Colonic mucosa (tissue), 4 donors: Measurements from ENCODE around the gene MBTD1. TPM values are rescaled to one million over a fixed set of nuclear protein-coding genes. Genes with fewer than 3 reads are reported as not detected.

Experiments used
- DNase-seq: peaks from one replicate; pipeline ENCODE4 v3.0.0-alpha.2; 2020
- H3K27ac ChIP-seq: fragments of 200-600 bp; one replicate; pipeline ENCODE4 v1.8.0; 2021
- H3K27me3 ChIP-seq: fragments of 200-600 bp; one replicate; pipeline ENCODE4 v1.8.0; 2021
- H3K36me3 ChIP-seq: fragments of 200-600 bp; one replicate; pipeline ENCODE4 v1.8.0; 2021
- H3K4me1 ChIP-seq: fragments of 200-600 bp; one replicate; pipeline ENCODE4 v1.8.0; 2021; ENCODE audit warnings: mild to moderate bottlenecking
- H3K4me3 ChIP-seq: fragments of 200-600 bp; one replicate; pipeline ENCODE4 v1.8.0; 2021
- H3K9ac ChIP-seq, 2 donors: one replicate each; pipeline ENCODE4 v1.7.0; 2013; ENCODE audit warnings: control low read depth in 2 of 2, low read depth in 2 of 2, low read length in 2 of 2
- H3K9me3 ChIP-seq: fragments of 200-600 bp; one replicate; pipeline ENCODE4 v1.8.0; 2021
- CTCF ChIP-seq: fragments of 200-600 bp; IDR thresholded peaks from one replicate; pipeline ENCODE4 v1.8.0; 2022; ENCODE audit warnings: antibody characterized with exemption, mild to moderate bottlenecking
- intact Hi-C: fragments of 100-400 bp; cut with DNase I; formaldehyde crosslinking; loops from one replicate; pipeline ENCODE4 v1.14.1; 2022
- total RNA-seq, 2 donors: library from RNA; stranded (reverse); fragmentation: NEBNext Ultra II Directional in 1 of 2; extraction: Animal tissue kit (Norgen Biotek cat#: 25700) in 1 of 2; gene quantifications; one replicate each; pipeline ENCODE4 v1.2.1, GENCODE V29; 2021
- donor health status: healthy.
- donor health status: DM: no; HTN: no; CAD: no.
- donor health status: DM: no; HTN: no; CAD: no.

Gene MBTD1
- total RNA-seq, 2 donors from 2014 or later = 11.3 to 14.9 TPM

GRCh38 chr17:51153210-51154072 lies 106.4 kb downstream of the MBTD1 start, which contains the start of gene NME1:
TSS of gene NME1 (plus strand) at chr17:51153559. CDS start at chr17:51155655, 2,096 bp downstream.
- H3K4me1 ChIP-seq = peaks cover 6% of the 10 kb centered on the region
- no peaks in the 10 kb centered on the region for H3K9me3 ChIP-seq
- H3K36me3 ChIP-seq = no peaks in the 10 kb centered on the region
- peak; percentile 65 for TF ChIP-seq CTCF
- peak within 1 kb of the TSS; percentile 74 for H3K27ac ChIP-seq
- H3K4me3 ChIP-seq = peak within 1 kb of the TSS; percentile 68
- intact Hi-C loops = loop anchor here (5.0 kb wide), 1 partner anchor 151 kb away; no protein-coding TSS in a partner anchor
- DNase-seq = peak; percentile 98
- H3K27me3 ChIP-seq = no peaks in the 10 kb centered on the region
- peak within 1 kb of the TSS; percentile 80 to 83 for H3K9ac ChIP-seq

GRCh38 chr17:51152766-51153209 lies 107.1 kb downstream of the MBTD1 start:
- H3K36me3 ChIP-seq = no peaks in the 10 kb centered on the region
- H3K9ac ChIP-seq = peak overlapping the region; percentile 45 to 80
- peak overlapping the region; percentile 74 for H3K27ac ChIP-seq
- intact Hi-C loops = loop anchor here (5.0 kb wide), 1 partner anchor 150 kb away; no protein-coding TSS in a partner anchor
- TF ChIP-seq CTCF = no peak
- H3K9me3 ChIP-seq = no peaks in the 10 kb centered on the region
- peaks cover 6% of the 10 kb centered on the region for H3K4me1 ChIP-seq
- peak overlapping the region; percentile 68 for H3K4me3 ChIP-seq
- DNase-seq = peak; percentile 26
- H3K27me3 ChIP-seq = no peaks in the 10 kb centered on the region

- Histone ChIP-seq H3K9me3 (no peaks in the 10 kb centered on the region), H3K4me1 (peaks cover 6% of the 10 kb centered on the region), H3K4me3 (no peak overlapping the region), H3K27me3 (no peaks in the 10 kb centered on the region), H3K9ac (no peak overlapping the region), H3K36me3 (no peaks in the 10 kb centered on the region), H3K27ac (no peak overlapping the region)
- intact Hi-C loops = loop anchor here (5.0 kb wide), 1 partner anchor 149 kb away; no protein-coding TSS in a partner anchor
- no peak for DNase-seq
- no peak for TF ChIP-seq CTCF
These were observed 108.9 kb downstream of the MBTD1 start for GRCh38 chr17:51150932-51151331.

GRCh38 chr17:51149163-51149562 lies 110.7 kb downstream of the MBTD1 start:
- no peak overlapping the region for H3K27ac ChIP-seq
- no peaks in the 10 kb centered on the region for H3K9me3 ChIP-seq
- no peaks in the 10 kb centered on the region for H3K4me1 ChIP-seq
- H3K9ac ChIP-seq = no peak overlapping the region
- no peak overlapping the region for H3K4me3 ChIP-seq
- H3K27me3 ChIP-seq = no peaks in the 10 kb centered on the region
- intact Hi-C loops = no loop called here
- no peaks in the 10 kb centered on the region for H3K36me3 ChIP-seq
- DNase-seq = no peak
- no peak for TF ChIP-seq CTCF

- Histone ChIP-seq H3K9me3 (no peaks in the 10 kb centered on the region), H3K4me1 (no peaks in the 10 kb centered on the region), H3K9ac (no peak overlapping the region), H3K27me3 (no peaks in the 10 kb centered on the region), H3K4me3 (no peak overlapping the region), H3K36me3 (no peaks in the 10 kb centered on the region), H3K27ac (no peak overlapping the region)
- no peak for TF ChIP-seq CTCF
- intact Hi-C loops = no loop called here
- DNase-seq = no peak
These were observed 112.2 kb downstream of the MBTD1 start for GRCh38 chr17:51147650-51148049.
